ENCODE measurements around the gene RNF38. TPM values are rescaled to one million over a fixed set of nuclear protein-coding genes. Genes with fewer than 3 reads are reported as not detected.

Gene RNF38
- total RNA-seq, 6 experiments from 2014 or later, result 6.8 to 13.5 (median 11.9) TPM

DNA sequence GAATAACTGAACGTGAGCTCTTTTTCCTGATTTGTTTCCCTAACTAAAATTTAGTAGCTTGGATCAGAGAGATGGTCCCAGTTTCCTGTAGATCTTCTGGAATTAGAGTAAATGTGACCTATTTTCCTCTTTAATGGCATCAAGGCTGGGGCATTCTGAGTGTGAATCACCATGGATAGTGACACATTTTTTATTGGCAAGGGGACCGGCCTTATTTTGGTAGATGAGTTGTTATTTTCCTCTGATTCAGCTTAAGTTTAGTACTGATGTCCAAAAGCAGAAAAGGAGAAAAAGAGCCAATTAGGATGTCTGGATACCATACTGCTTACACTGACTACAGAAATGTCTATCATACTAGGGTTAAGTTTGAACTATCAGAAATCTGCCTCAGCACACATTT, 68.1 kb downstream of the RNF38 start:
- Histone ChIP-seq H3K9me3 (no peaks in the 10 kb centered on the region), H3K36me3 (no peaks in the 10 kb centered on the region), H3K4me1 (peaks cover 0 to 15% (median 0%) of the 10 kb centered on the region in 4 donors), H3K4me3 (no peak overlapping the region), H3K27ac (no peak overlapping the region), H3K27me3 (no peaks in the 10 kb centered on the region)
- DNase-seq (no peak), ATAC-seq (no peak)
- 68% methylated on average over 2 of the region's 2 CpGs for WGBS (ENCODE audit: insufficient coverage, low coverage, low lambda C conversion rate, missing lambda C conversion rate)
- intact Hi-C loops (cut with DNase I), result loop anchor here in 1 of 2 donors (10.0 kb wide), 1 partner anchor 97 kb away; no protein-coding TSS in a partner anchor
- TF ChIP-seq CTCF (IDR thresholded peaks at IDR 0.05), result no peak
- TF ChIP-seq POLR2A (IDR thresholded peaks at IDR 0.05), result no peak

- H3K27ac ChIP-seq, result no peak overlapping the region
- intact Hi-C loops (cut with DNase I), result loop anchor here in 1 of 2 donors (10.0 kb wide), 2 partner anchors 64 to 124 kb away; no protein-coding TSS in a partner anchor
- no peaks in the 10 kb centered on the region for H3K9me3 ChIP-seq
- TF ChIP-seq CTCF (IDR thresholded peaks at IDR 0.05) (peak; percentile 78 to 89 (median 80)), POLR2A (IDR thresholded peaks at IDR 0.05) (no peak)
- 27% methylated on average over 9 of the region's 9 CpGs for WGBS (ENCODE audit: insufficient coverage, low coverage, low lambda C conversion rate, missing lambda C conversion rate)
- no peaks in the 10 kb centered on the region for H3K36me3 ChIP-seq
- peaks cover 0 to 7% (median 0%) of the 10 kb centered on the region in 4 donors for H3K4me1 ChIP-seq
- no peak overlapping the region for H3K4me3 ChIP-seq
- DNase-seq, result no peak
- H3K27me3 ChIP-seq, result no peaks in the 10 kb centered on the region
- peak; percentile 80 to 85 (median 81) for ATAC-seq
These were observed 71.2 kb downstream of the RNF38 start for GRCh38 chr9:36328798-36329411.

DNA sequence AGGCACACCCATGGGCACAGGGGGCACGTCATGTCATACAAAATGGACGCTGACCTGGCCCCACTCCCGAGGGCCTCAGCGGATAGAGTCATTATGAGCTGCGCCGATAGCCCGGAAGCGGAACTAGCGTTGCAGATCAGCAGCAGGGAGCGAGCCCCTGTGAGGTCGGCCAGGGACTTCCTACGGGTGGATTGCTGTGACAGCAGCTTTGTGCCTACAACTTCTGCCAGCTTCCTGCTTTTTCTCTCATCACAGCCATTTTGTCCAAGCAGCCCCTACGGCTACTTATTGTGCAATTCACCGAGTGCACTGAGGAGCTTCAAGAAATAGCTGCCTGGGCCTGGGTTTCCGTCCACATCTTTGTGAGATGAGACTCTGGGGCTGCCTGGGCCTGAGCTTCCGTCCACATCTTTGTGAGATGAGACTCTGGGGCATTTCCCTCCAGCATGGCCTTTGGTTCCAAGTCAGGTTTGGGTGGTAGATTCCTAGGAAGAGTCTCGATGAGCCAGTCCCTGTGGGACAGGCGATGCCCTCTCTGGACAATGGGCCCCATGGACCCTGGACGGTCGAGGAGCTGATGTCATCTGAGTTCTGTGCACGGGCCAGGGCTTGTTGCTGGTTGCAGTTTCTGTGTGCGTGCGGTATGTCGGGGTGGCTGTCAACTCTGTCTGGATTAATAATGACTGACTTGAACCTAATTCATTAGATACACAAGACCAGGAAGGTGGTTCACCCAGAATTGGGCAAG, 74.8 kb downstream of the RNF38 start:
- Histone ChIP-seq H3K4me1 (peaks cover 0 to 9% (median 0%) of the 10 kb centered on the region in 4 donors), H3K27ac (no peak overlapping the region), H3K4me3 (no peak overlapping the region), H3K36me3 (no peaks in the 10 kb centered on the region), H3K9me3 (no peaks in the 10 kb centered on the region), H3K27me3 (no peaks in the 10 kb centered on the region)
- no peak for TF ChIP-seq CTCF (IDR thresholded peaks at IDR 0.05)
- TF ChIP-seq POLR2A (IDR thresholded peaks at IDR 0.05), result no peak
- ATAC-seq (peak; percentile 54 to 72 (median 58)), DNase-seq (peak; percentile 46 to 70 (median 53))
- 61% methylated on average over 9 of the region's 24 CpGs for WGBS (ENCODE audit: insufficient coverage, low coverage, low lambda C conversion rate, missing lambda C conversion rate)
- intact Hi-C loops (cut with DNase I), result loop anchor here in 1 of 2 donors (10.0 kb wide), 2 partner anchors 60 to 120 kb away; no protein-coding TSS in a partner anchor

- intact Hi-C loops (cut with DNase I), result loop anchor here in 1 of 2 donors (10.0 kb wide), 2 partner anchors 59 to 119 kb away; no protein-coding TSS in a partner anchor
These were observed 76.1 kb downstream of the RNF38 start for GRCh38 chr9:36323926-36324325.

More at GRCh38 chr9:36323926-36324325, 76.1 kb downstream of the RNF38 start:
- H3K27me3 ChIP-seq, result no peaks in the 10 kb centered on the region
- DNase-seq (no peak), ATAC-seq (no peak)
- H3K4me3 ChIP-seq, result no peak overlapping the region
- TF ChIP-seq CTCF (IDR thresholded peaks at IDR 0.05) (no peak), POLR2A (IDR thresholded peaks at IDR 0.05) (no peak)
- no peaks in the 10 kb centered on the region for H3K36me3 ChIP-seq
- no peak overlapping the region for H3K27ac ChIP-seq
- no peaks in the 10 kb centered on the region for H3K9me3 ChIP-seq
- H3K4me1 ChIP-seq, result peaks cover 0 to 16% (median 0%) of the 10 kb centered on the region in 4 donors
- WGBS (ENCODE audit: insufficient coverage, low coverage, low lambda C conversion rate, missing lambda C conversion rate), result 94% methylated on average over 7 of the region's 12 CpGs
